Transverse colon (tissue), 4 donors: ENCODE data around the gene CYRIA. TPM values are rescaled to one million over a fixed set of nuclear protein-coding genes. Genes with fewer than 3 reads are reported as not detected.

ENCODE experiments used
- DNase-seq: peaks from one replicate; pipeline ENCODE4 v3.0.0-alpha.2; 2019
- H3K27ac ChIP-seq, 4 donors: fragments of 200-600 bp; sonication (generic); 2 replicates each; pipeline ENCODE4 v1.5.1; 2016 to 2018; ENCODE audit warnings: inconsistent platforms in 4 of 4
- H3K27me3 ChIP-seq: fragments of 200-600 bp; sonication (generic); 2 replicates; pipeline ENCODE4 v1.5.1; 2017; ENCODE audit warnings: inconsistent platforms
- H3K36me3 ChIP-seq, 4 donors: fragments of 200-600 bp; sonication (generic); 2 replicates each; pipeline ENCODE4 v1.5.1; 2017 to 2019; ENCODE audit warnings: inconsistent platforms in 4 of 4
- H3K4me1 ChIP-seq, 4 donors: fragments of 200-600 bp; sonication (generic); 2 replicates each; pipeline ENCODE4 v1.5.1; 2017 to 2020; ENCODE audit warnings: inconsistent platforms in 4 of 4
- H3K4me3 ChIP-seq, 4 donors: fragments of 200-600 bp; sonication (generic); 1 replicate in 1 of 4; 2 replicates in 3 of 4; pipeline versions ENCODE4 v1.5.1 to v1.6.1; 2017 to 2019; ENCODE audit warnings: inconsistent platforms in 4 of 4
- H3K9me3 ChIP-seq, 2 donors: fragments of 200-600 bp; sonication (generic); 2 replicates each; pipeline ENCODE4 v1.5.1; 2017 to 2019; ENCODE audit warnings: inconsistent platforms in 2 of 2
- EP300 ChIP-seq: sonication (generic); formaldehyde crosslinking; IDR thresholded peaks from one replicate; pipeline ENCODE4 v1.6.1; 2017; ENCODE audit warnings: antibody characterized with exemption, low read depth
- POLR2A ChIP-seq: fragments of 450-650 bp; IDR thresholded peaks from one replicate; pipeline ENCODE4 v1.6.1; 2016; ENCODE audit warnings: antibody characterized with exemption, mild to moderate bottlenecking, moderate library complexity
- POLR2AphosphoS5 ChIP-seq, 3 donors: sonication (generic); formaldehyde crosslinking; IDR thresholded peaks; one replicate each; pipeline ENCODE4 v1.6.1; 2016; ENCODE audit warnings: antibody characterized with exemption in 3 of 3
- WGBS, 2 donors: methylation state at CpG; one replicate each; pipeline ENCODE4 v1.1.5; 2018; ENCODE audit warnings: low coverage in 1 of 2; 5-methylcytosine and 5-hydroxymethylcytosine counted together
- in situ Hi-C, 4 donors: fragments of 200-750 bp; cut with MboI; loops; one replicate each; pipeline versions ENCODE4 v1.15.0 to v1.15.1; 2017; ENCODE audit warnings: low sequenced_read_pairs in 3 of 4, low pct_ligation_motif_present in 1 of 4, low pct_unique_long_range_greater_than_20kb in 1 of 4
- intact Hi-C: fragments of 100-400 bp; cut with DNase I; formaldehyde crosslinking; loops from one replicate; pipeline ENCODE4 v1.15.1; 2023; ENCODE audit warnings: low total_unique reads
- total RNA-seq, 4 donors: library from RNA; depleted of rRNA; stranded (reverse); fragments of >200 nt; gene quantifications; one replicate each; pipeline ENCODE4 v1.1.0, GENCODE V29; 2016
- TF ChIP-seq, protein P1 (sequence below), 5 experiments: fragments of 200-600 bp in 3 of 5; fragments of 450-650 bp in 2 of 5; sonication (generic) in 3 of 5; IDR thresholded peaks; 1 replicate in 2 of 5; 2 replicates in 3 of 5; pipeline ENCODE4 v1.5.1; 2016 to 2017; ENCODE audit warnings: antibody characterized with exemption in 5 of 5, inconsistent platforms in 3 of 5, mild to moderate bottlenecking in 2 of 5, moderate library complexity in 1 of 5

CYRIA gene
- total RNA-seq, 4 donors from 2014 or later: 0.20 to 8.4 (median 2.6) TPM

GRCh38 chr2:16623031-16623430, 42.6 kb downstream of the CYRIA start:
- no peak for DNase-seq
- no peaks in the 10 kb centered on the region for H3K27me3 ChIP-seq
- no peaks in the 10 kb centered on the region for H3K9me3 ChIP-seq
- H3K4me1 ChIP-seq: peaks cover 0 to 41% (median 10%) of the 10 kb centered on the region in 4 donors
- TF ChIP-seq, protein P1, sequence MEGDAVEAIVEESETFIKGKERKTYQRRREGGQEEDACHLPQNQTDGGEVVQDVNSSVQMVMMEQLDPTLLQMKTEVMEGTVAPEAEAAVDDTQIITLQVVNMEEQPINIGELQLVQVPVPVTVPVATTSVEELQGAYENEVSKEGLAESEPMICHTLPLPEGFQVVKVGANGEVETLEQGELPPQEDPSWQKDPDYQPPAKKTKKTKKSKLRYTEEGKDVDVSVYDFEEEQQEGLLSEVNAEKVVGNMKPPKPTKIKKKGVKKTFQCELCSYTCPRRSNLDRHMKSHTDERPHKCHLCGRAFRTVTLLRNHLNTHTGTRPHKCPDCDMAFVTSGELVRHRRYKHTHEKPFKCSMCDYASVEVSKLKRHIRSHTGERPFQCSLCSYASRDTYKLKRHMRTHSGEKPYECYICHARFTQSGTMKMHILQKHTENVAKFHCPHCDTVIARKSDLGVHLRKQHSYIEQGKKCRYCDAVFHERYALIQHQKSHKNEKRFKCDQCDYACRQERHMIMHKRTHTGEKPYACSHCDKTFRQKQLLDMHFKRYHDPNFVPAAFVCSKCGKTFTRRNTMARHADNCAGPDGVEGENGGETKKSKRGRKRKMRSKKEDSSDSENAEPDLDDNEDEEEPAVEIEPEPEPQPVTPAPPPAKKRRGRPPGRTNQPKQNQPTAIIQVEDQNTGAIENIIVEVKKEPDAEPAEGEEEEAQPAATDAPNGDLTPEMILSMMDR (IDR thresholded peaks at IDR 0.05): no peak
- TF ChIP-seq EP300 (no peak), POLR2AphosphoS5 (IDR thresholded peaks at IDR 0.05) (no peak), POLR2A (no peak)
- in situ Hi-C loops: loop anchor here in 3 of 4 donors (10.0 to 25.0 kb wide), 2 partner anchors 132 to 986 kb away; no protein-coding TSS in a partner anchor
- H3K4me3 ChIP-seq: no peak overlapping the region
- peak overlapping the region in 1 of 4 donors; percentile 64 for H3K27ac ChIP-seq
- no peaks in the 10 kb centered on the region for H3K36me3 ChIP-seq
- 87 to 96% methylated on average over 5 to 6 of the region's 6 CpGs for WGBS, 2 donors
- intact Hi-C loops: no loop called here

- DNase-seq: no peak
- Histone ChIP-seq H3K4me3 (no peak overlapping the region), H3K27ac (peak overlapping the region in 3 of 4 donors; percentile 24 to 64 (median 42)), H3K4me1 (peaks cover 0 to 37% (median 10%) of the 10 kb centered on the region in 4 donors), H3K9me3 (no peaks in the 10 kb centered on the region), H3K36me3 (no peaks in the 10 kb centered on the region), H3K27me3 (no peaks in the 10 kb centered on the region)
- TF ChIP-seq POLR2A (no peak), EP300 (no peak), POLR2AphosphoS5 (IDR thresholded peaks at IDR 0.05) (no peak)
- TF ChIP-seq, protein P1 (IDR thresholded peaks at IDR 0.05): no peak
- intact Hi-C loops: no loop called here
- in situ Hi-C loops: loop anchor here in 3 of 4 donors (10.0 to 25.0 kb wide), 2 partner anchors 132 to 985 kb away; no protein-coding TSS in a partner anchor
- WGBS, 2 donors: 84 to 94% methylated on average over 3 to 4 of the region's 4 CpGs
These were observed 43.1 kb downstream of the CYRIA start for GRCh38 chr2:16622399-16622968.

GRCh38 chr2:16621316-16621715, 44.3 kb downstream of the CYRIA start:
- DNase-seq: no peak
- H3K36me3 ChIP-seq: no peaks in the 10 kb centered on the region
- intact Hi-C loops (no loop called here), in situ Hi-C loops (loop anchor here in 3 of 4 donors (10.0 to 25.0 kb wide), 2 partner anchors 133 to 984 kb away; no protein-coding TSS in a partner anchor)
- 81 to 90% methylated on average over 2 to 4 of the region's 4 CpGs for WGBS, 2 donors
- H3K9me3 ChIP-seq: no peaks in the 10 kb centered on the region
- TF ChIP-seq, protein P1 (IDR thresholded peaks at IDR 0.05): no peak
- TF ChIP-seq POLR2AphosphoS5 (IDR thresholded peaks at IDR 0.05) (no peak), EP300 (no peak), POLR2A (no peak)
- H3K27ac ChIP-seq: peak overlapping the region; percentile 2 to 64 (median 33)
- peaks cover 0 to 31% (median 6%) of the 10 kb centered on the region in 4 donors for H3K4me1 ChIP-seq
- no peak overlapping the region for H3K4me3 ChIP-seq
- no peaks in the 10 kb centered on the region for H3K27me3 ChIP-seq

DNA sequence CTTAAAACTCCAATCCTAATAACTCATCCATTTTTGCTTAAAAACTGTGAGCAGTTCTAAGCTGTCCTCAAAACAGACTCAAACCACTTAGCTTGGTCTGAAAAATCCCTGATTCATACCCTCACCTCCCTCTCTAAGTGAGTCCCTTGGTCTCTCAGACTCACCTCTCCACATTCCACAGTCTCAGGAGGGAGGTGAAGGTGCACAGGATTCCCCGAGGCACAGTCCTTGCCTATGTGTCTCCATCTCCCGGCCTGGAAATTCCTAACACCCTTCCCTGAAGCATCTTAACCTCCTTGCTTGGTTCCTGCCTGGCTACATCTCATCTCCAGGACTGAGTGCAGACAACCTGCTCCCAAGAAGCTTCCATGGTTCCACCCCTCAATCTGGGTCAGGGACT, 45.0 kb downstream of the CYRIA start:
- H3K4me1 ChIP-seq: peaks cover 0 to 25% (median 2%) of the 10 kb centered on the region in 4 donors
- 91 to 100% methylated on average over 2 of the region's 2 CpGs for WGBS, 2 donors
- no peak overlapping the region for H3K27ac ChIP-seq
- H3K9me3 ChIP-seq: no peaks in the 10 kb centered on the region
- TF ChIP-seq, protein P1 (IDR thresholded peaks at IDR 0.05): no peak
- no peak for TF ChIP-seq POLR2AphosphoS5 (IDR thresholded peaks at IDR 0.05)
- no peak for TF ChIP-seq EP300
- TF ChIP-seq POLR2A: no peak
- no peaks in the 10 kb centered on the region for H3K27me3 ChIP-seq
- no peak overlapping the region for H3K4me3 ChIP-seq
- intact Hi-C loops: no loop called here
- no peak for DNase-seq
- in situ Hi-C loops: loop anchor here in 3 of 4 donors (10.0 to 25.0 kb wide), 2 partner anchors 134 to 983 kb away; no protein-coding TSS in a partner anchor
- no peaks in the 10 kb centered on the region for H3K36me3 ChIP-seq
